PFSK-1 (cell line): ENCODE data around the gene PACS2.

Experiments
- POLR2AphosphoS5 ChIP-seq: IDR thresholded peaks from 2 replicates; pipeline ENCODE4 v1.6.1; 2012; ENCODE audit warnings: low read depth, mild to moderate bottlenecking, control low read depth, low read length, moderate library complexity
- REST ChIP-seq, 2 experiments: IDR thresholded peaks; 2 replicates each; pipeline versions ENCODE4 v1.6.1 to v1.8.0; 2011 to 2012; ENCODE audit warnings: low read depth in 2 of 2, low read length in 2 of 2, control low read depth in 1 of 2, inconsistent platforms in 1 of 2, mild to moderate bottlenecking in 1 of 2, moderate library complexity in 1 of 2; ENCODE audit not compliant: insufficient read depth in 1 of 2
- SIN3A ChIP-seq: IDR thresholded peaks from 2 replicates; pipeline ENCODE4 v1.6.1; 2012; ENCODE audit warnings: mild to moderate bottlenecking, low read length, moderate library complexity, borderline replicate concordance; ENCODE audit not compliant: insufficient read depth

GRCh38 chr14:105385322-105385637 lies 70.7 kb downstream of the PACS2 start:
- TF ChIP-seq REST (IDR thresholded peaks at IDR 0.05; ENCODE audit: insufficient read depth in 1 of 2, low read depth in 2 of 2, low read length in 2 of 2) (no peak), POLR2AphosphoS5 (no peak), SIN3A (no peak)
